Right forelimb (tissue), 1 donor: ENCODE measurements around the gene WDR82.

Experiments
- DNase-seq: peaks from one replicate; pipeline ENCODE4 v3.0.0-alpha.2; 2018

Gene WDR82

GRCh38 chr3:52253314-52254304 lies 24.8 kb downstream of the WDR82 start:
- no peak for DNase-seq

GRCh38 chr3:52250122-52250521 lies 28.3 kb downstream of the WDR82 start:
- no peak for DNase-seq

- DNase-seq = no peak
Observed at GRCh38 chr3:52249683-52250082, 28.8 kb downstream of the WDR82 start.

- DNase-seq = no peak
Observed at GRCh38 chr3:52248816-52249547, 29.5 kb downstream of the WDR82 start.

- no peak for DNase-seq
Observed at GRCh38 chr3:52248165-52248541, 30.3 kb downstream of the WDR82 start.

GRCh38 chr3:52247409-52248164 lies 30.9 kb downstream of the WDR82 start:
- no peak for DNase-seq

- peak; percentile 41 for DNase-seq
Observed at GRCh38 chr3:52246728-52247408, 31.6 kb downstream of the WDR82 start.

- no peak for DNase-seq
Observed at GRCh38 chr3:52246264-52246620, 32.2 kb downstream of the WDR82 start.

GRCh38 chr3:52245322-52246263 lies 32.9 kb downstream of the WDR82 start, which contains the start of gene PPM1M:
Gene PPM1M, plus strand, starts transcription at chr3:52245759. Its CDS starts 66 bp downstream, at chr3:52245825.
- peak; percentile 72 for DNase-seq

- peak; percentile 39 for DNase-seq
Observed at GRCh38 chr3:52243791-52244628, 34.4 kb downstream of the WDR82 start.

- no peak for DNase-seq
Observed at GRCh38 chr3:52242039-52242438, 36.4 kb downstream of the WDR82 start.

GRCh38 chr3:52240886-52241370 lies 37.5 kb downstream of the WDR82 start:
- DNase-seq = peak; percentile 18

GRCh38 chr3:52240059-52240885 lies 38.2 kb downstream of the WDR82 start:
- DNase-seq = no peak

- DNase-seq = peak; percentile 89
Observed at GRCh38 chr3:52238761-52239701, 39.4 kb downstream of the WDR82 start, which contains the start of gene TWF2. Gene TWF2, minus strand, starts transcription at chr3:52239158. Its CDS starts 142 bp downstream, at chr3:52239016.

GRCh38 chr3:52238193-52238760 lies 40.2 kb downstream of the WDR82 start:
- DNase-seq = no peak

GRCh38 chr3:52237657-52238172 lies 40.7 kb downstream of the WDR82 start:
- no peak for DNase-seq

GRCh38 chr3:52237006-52237656 lies 41.3 kb downstream of the WDR82 start:
- no peak for DNase-seq
